HepG2 (cell line): ENCODE data around the gene CLEC18A. TPM values are rescaled to one million over a fixed set of nuclear protein-coding genes. Genes with fewer than 3 reads are reported as not detected.

ENCODE experiments used
- ATAC-seq: fragments of 200-7000 bp; cut with Tn5 transposase; 3 replicates; pipeline ENCODE4 v1.9.1; 2020; ENCODE audit warnings: mild to moderate bottlenecking, moderate library complexity
- BruUV-seq: library from RNA; stranded (reverse); fragments of 400-500 nt; replicated peaks from 2 replicates; lab custom pipeline; 2021; lab: Mats Ljungman, UMichigan
- CTCF ChIA-PET: fragments of 300-600 bp; formaldehyde crosslinking; extraction: SDS; loops from one replicate; lab custom pipeline; 2021; ENCODE audit warnings: low total read pairs, inconsistent platforms, low intra/inter-chr PET ratio; lab: Yijun Ruan, JAX
- POLR2A ChIA-PET: fragments of 350-600 bp; sonication (Branson Sonifier 250); formaldehyde crosslinking; loops from one replicate; lab custom pipeline; 2020; ENCODE audit warnings: antibody characterized with exemption, inconsistent platforms; lab: Yijun Ruan, JAX
- DNase-seq: peaks from one replicate; pipeline ENCODE4 v3.0.0-alpha.2; 2015; ENCODE audit warnings: low spot score
- FAIRE-seq: peaks from 3 replicates; lab custom pipeline; 2011; peaks lifted over from hg19 to GRCh38; lab: Jason Lieb, UNC
- H2AFZ ChIP-seq: one replicate; pipeline ENCODE4 v1.6.1; 2011; ENCODE audit warnings: low read length, inconsistent platforms
- H3K27ac ChIP-seq: fragments of 300-600 bp; 3 replicates; pipeline ENCODE4 v1.8.0; 2011; ENCODE audit warnings: mixed run types, mild to moderate bottlenecking, mixed read lengths, low read length, inconsistent platforms; ENCODE audit not compliant: insufficient read depth; ENCODE audit errors: extremely low read length
- H3K27me3 ChIP-seq, 2 experiments: fragments of 200-600 bp in 1 of 2; 2 replicates in 1 of 2; 3 replicates in 1 of 2; pipeline versions ENCODE4 v1.6.0 to v1.8.0; 2011; ENCODE audit warnings: low read length in 2 of 2, mild to moderate bottlenecking in 2 of 2, moderate library complexity in 2 of 2, inconsistent platforms in 1 of 2; ENCODE audit not compliant: insufficient read depth in 2 of 2, control insufficient read depth in 1 of 2
- H3K36me3 ChIP-seq, 2 experiments: fragments of 200-600 bp in 1 of 2; replicated peaks in 1 of 2; 2 replicates in 1 of 2; 3 replicates in 1 of 2; pipeline versions ENCODE4 v1.5.1 to v1.8.0; 2011; ENCODE audit warnings: low read length in 2 of 2, inconsistent platforms in 1 of 2; ENCODE audit not compliant: insufficient read depth in 2 of 2, control insufficient read depth in 1 of 2
- H3K4me1 ChIP-seq: 2 replicates; pipeline ENCODE4 v1.5.1; 2012; ENCODE audit warnings: low read length, inconsistent platforms; ENCODE audit not compliant: insufficient read depth
- H3K4me2 ChIP-seq: 2 replicates; pipeline ENCODE4 v1.6.0; 2011; ENCODE audit warnings: low read depth, low read length, inconsistent platforms
- H3K4me3 ChIP-seq, 3 experiments: fragments of 200-600 bp in 1 of 3; sonication (generic), shearing (Covaris generic) in 1 of 3; replicated peaks in 1 of 3; 2 replicates each; pipeline ENCODE4 v1.5.1; 2011 to 2016; ENCODE audit warnings: low read length in 3 of 3, inconsistent platforms in 2 of 3, low read depth in 2 of 3, mild to moderate bottlenecking in 2 of 3, control low read depth in 1 of 3, mixed read lengths in 1 of 3; ENCODE audit not compliant: insufficient read depth in 1 of 3
- H3K79me2 ChIP-seq: one replicate; pipeline ENCODE4 v1.6.1; 2011; ENCODE audit warnings: low read length, inconsistent platforms; ENCODE audit not compliant: insufficient read depth
- H3K9ac ChIP-seq: 2 replicates; pipeline ENCODE4 v1.6.0; 2011; ENCODE audit warnings: mild to moderate bottlenecking, low read depth, low read length, inconsistent platforms; ENCODE audit not compliant: insufficient read depth
- H3K9me3 ChIP-seq: 2 replicates; pipeline ENCODE4 v1.5.1; 2012; ENCODE audit warnings: mild to moderate bottlenecking, low read length
- H4K20me1 ChIP-seq: 2 replicates; pipeline ENCODE4 v1.6.0; 2011; ENCODE audit warnings: inconsistent platforms, mild to moderate bottlenecking, low read length, moderate library complexity; ENCODE audit not compliant: insufficient read depth
- ATAD3A ChIP-seq: sonication (generic); formaldehyde crosslinking; IDR thresholded peaks from 2 replicates; pipeline ENCODE4 v1.4.0; 2020; ENCODE audit warnings: missing genetic modification reagents
- FOSL1 ChIP-seq: sonication (generic); formaldehyde crosslinking; IDR thresholded peaks from 2 replicates; pipeline ENCODE4 v1.9.0; 2021; ENCODE audit warnings: missing genetic modification reagents, borderline replicate concordance
- FOXK2 ChIP-seq: fragments of 450-650 bp; IDR thresholded peaks from 2 replicates; pipeline ENCODE4 v1.6.1; 2016
- GATAD2A ChIP-seq: IDR thresholded peaks from 2 replicates; pipeline ENCODE4 v1.6.1; 2016
- KDM1A ChIP-seq: IDR thresholded peaks from 2 replicates; pipeline ENCODE4 v1.6.1; 2016; ENCODE audit warnings: missing compliant biosample characterization
- MEF2D ChIP-seq: sonication (generic); formaldehyde crosslinking; IDR thresholded peaks from 2 replicates; pipeline ENCODE4 v1.5.1; 2020; ENCODE audit warnings: mild to moderate bottlenecking, missing genetic modification reagents
- SKI ChIP-seq: fragments of 450-650 bp; IDR thresholded peaks from one replicate; pipeline ENCODE4 v1.6.1; 2018; ENCODE audit warnings: mild to moderate bottlenecking; ENCODE audit not compliant: partially characterized antibody
- ZFAT ChIP-seq: sonication (generic); formaldehyde crosslinking; conservative IDR thresholded peaks from 2 replicates; pipeline ENCODE4 v1.8.1; 2023; ENCODE audit warnings: missing genetic modification reagents, inconsistent platforms
- ZNF382 ChIP-seq: sonication (generic); formaldehyde crosslinking; IDR thresholded peaks from 2 replicates; pipeline ENCODE4 v1.5.0; 2020; ENCODE audit warnings: missing genetic modification reagents, mild to moderate bottlenecking, borderline replicate concordance
- ZNF44 ChIP-seq: sonication (generic); formaldehyde crosslinking; IDR thresholded peaks from 2 replicates; pipeline ENCODE4 v1.5.1; 2020; ENCODE audit warnings: mild to moderate bottlenecking, missing genetic modification reagents
- WGBS: methylation state at CpG from one replicate; pipeline ENCODE4 v1.1.6; 2017; ENCODE audit warnings: low lambda C conversion rate; 5-methylcytosine and 5-hydroxymethylcytosine counted together
- in situ Hi-C: cut with HindIII; loops from 2 replicates; pipeline ENCODE4 v1.10.0; 2017; ENCODE audit warnings: low pct_unique_long_range_greater_than_20kb; ENCODE audit not compliant: extremely low pct_ligation_motif_present
- intact Hi-C: fragments of 100-400 bp; cut with micrococcal nuclease; formaldehyde crosslinking; loops from one replicate; pipeline ENCODE4 v1.10.0; 2022; ENCODE audit not compliant: unreplicated experiment
- polyA plus RNA-seq, 8 experiments: library from polyadenylated mRNA; depleted of rRNA in 3 of 8; stranded (reverse) in 7 of 8; unstranded in 1 of 8; fragments of >200 nt; fragmentation: Illumina TruSeq in 4 of 8; extraction: Trizol in 4 of 8; gene quantifications; 2 replicates each; pipeline versions ENCODE4 v1.2.1 to v1.2.3, GENCODE V29; 2011 to 2016; ENCODE audit warnings: low read depth in 4 of 8, missing spikeins in 1 of 8, mixed read lengths in 1 of 8; ENCODE audit not compliant: insufficient read depth in 1 of 8
- total RNA-seq, 5 experiments: library from RNA; depleted of rRNA; stranded (reverse); fragments of >200 nt; fragmentation: Illumina TruSeq; extraction: Trizol; gene quantifications; 2 replicates each; pipeline ENCODE4 v1.2.3, GENCODE V29; 2016; ENCODE audit warnings: low read depth in 1 of 5
- TF ChIP-seq, protein P1 (sequence below): sonication (generic); formaldehyde crosslinking; IDR thresholded peaks from 2 replicates; pipeline ENCODE4 v1.8.1; 2023; ENCODE audit warnings: mild to moderate bottlenecking, moderate library complexity, missing genetic modification reagents
- TF ChIP-seq, protein P2 (sequence below): sonication (generic); formaldehyde crosslinking; IDR thresholded peaks from 2 replicates; pipeline ENCODE4 v1.5.0; 2020; ENCODE audit warnings: mild to moderate bottlenecking, missing genetic modification reagents
- TF ChIP-seq, protein P3 (sequence below): IDR thresholded peaks from 2 replicates; pipeline ENCODE4 v1.6.1; 2018; ENCODE audit warnings: missing genetic modification reagents, mild to moderate bottlenecking, missing compliant biosample characterization
- TF ChIP-seq, protein P4 (sequence below): sonication (generic); formaldehyde crosslinking; IDR thresholded peaks from 2 replicates; pipeline ENCODE4 v1.4.0; 2020; ENCODE audit warnings: missing genetic modification reagents

Gene CLEC18A
- total and polyA plus RNA-seq, 2 of the 13 experiments (the other 11 are each of a cell fraction or from before 2014, with no cell fraction given), result 0.22 to 0.42 TPM

DNA sequence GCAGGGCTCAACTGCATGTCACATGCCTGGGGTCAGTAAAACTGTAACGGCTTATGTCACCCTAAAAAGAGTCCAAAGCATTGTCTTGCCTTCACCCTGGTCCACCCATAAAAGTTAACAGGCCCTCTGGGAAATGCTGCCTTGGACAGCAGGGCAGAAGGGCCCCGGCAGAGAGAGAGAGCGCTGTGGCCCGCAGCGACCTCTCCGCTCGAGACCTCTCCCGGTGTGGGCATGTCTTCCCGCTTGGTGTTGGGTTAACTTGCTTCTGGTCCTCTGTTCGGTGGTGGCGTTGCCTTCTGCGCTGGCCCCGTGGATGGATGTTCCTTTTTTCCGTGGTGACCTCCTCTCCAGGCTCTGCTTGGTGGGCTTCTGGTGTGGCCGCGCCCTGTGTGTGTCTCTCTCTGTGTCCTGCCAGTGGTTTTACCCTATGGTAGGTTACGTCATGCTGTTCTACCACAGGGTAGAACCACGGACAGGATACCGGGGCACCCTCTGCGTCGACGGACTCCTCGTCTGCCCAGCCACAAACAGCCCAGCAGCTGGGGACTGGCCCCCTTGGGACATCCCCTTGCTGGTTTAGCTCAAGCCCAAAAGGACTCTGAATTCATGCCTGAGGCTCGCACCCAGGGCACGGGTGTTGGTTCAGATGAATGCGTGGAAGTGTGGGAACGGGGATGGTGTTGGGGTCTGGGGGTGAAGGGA lies 18.3 kb upstream of the CLEC18A start (continued):
- TF ChIP-seq, protein P1, sequence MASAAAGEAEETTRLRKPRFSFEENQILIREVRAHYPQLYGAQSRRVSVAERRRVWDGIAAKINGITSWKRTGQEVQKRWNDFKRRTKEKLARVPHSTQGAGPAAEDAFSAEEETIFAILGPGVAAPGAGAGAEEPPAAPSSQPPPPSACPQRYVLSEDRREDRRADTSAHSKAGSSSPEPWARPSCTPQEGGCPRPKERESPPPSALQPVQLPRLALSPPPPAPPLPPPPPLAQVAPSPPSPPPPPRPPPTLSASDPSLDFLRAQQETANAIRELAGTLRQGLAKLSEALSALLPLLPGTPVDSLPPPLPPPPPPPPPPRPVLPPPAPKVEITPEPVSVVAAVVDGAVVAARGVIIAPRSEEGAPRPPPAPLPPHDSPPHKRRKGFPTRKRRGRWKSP, result no peak
- no peak for TF ChIP-seq GATAD2A (CRISPR knock-in tag)

DNA sequence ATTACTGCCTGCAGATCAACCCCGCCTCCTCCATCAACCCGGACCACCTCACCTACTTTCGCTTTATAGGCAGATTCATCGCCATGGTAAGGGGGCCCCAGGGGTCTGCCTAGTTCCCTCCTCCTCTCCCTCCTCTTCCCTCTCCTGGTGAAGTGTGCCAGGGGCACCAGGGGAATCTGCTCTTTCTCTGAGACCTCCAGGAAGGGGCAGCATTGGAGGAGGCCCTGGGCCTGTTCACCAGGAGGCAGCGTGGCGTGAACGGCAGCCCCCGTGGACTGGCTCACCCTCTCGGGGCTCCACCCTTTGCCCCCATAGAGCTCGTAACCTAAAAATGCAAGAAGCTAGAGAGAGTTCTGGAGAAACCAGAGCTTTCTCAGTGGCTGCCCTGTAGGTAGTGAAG lies 17.1 kb upstream of the CLEC18A start:
- Histone ChIP-seq H3K36me3 (peaks cover 58 to 82% of the 10 kb centered on the region in 2 experiments), H3K4me2 (no peak overlapping the region), H3K4me3 (no peak overlapping the region), H3K9ac (no peak overlapping the region), H4K20me1 (no peaks in the 10 kb centered on the region), H3K4me1 (peaks cover 5% of the 10 kb centered on the region; the same call in 1 of the 2 replicates), H3K27ac (no peak overlapping the region), H3K79me2 (no peaks in the 10 kb centered on the region), H2AFZ (no peak overlapping the region), H3K9me3 (no peaks in the 10 kb centered on the region), H3K27me3 (no peaks in the 10 kb centered on the region)
- BruUV-seq, result no TSS peak
- in situ Hi-C loops, result no loop called here
- intact Hi-C loops, result loop anchor here (5.0 kb wide), 1 partner anchor 72 kb away; no protein-coding TSS in a partner anchor
- ChIA-PET POLR2A (no interaction called here), CTCF (no interaction called here)
- DNase-seq, result no peak
- no peak for ATAC-seq
- FAIRE-seq, result no peak
- WGBS, result 89% methylated on average over 10 of the region's 10 CpGs
- TF ChIP-seq FOXK2 (no peak), ZFAT (CRISPR knock-in tag) (no peak), FOSL1 (CRISPR knock-in tag) (no peak), KDM1A (no peak), ZNF44 (CRISPR knock-in tag) (no peak), SKI (no peak), MEF2D (no peak), ATAD3A (CRISPR knock-in tag) (no peak), ZNF382 (CRISPR knock-in tag) (no peak)
- TF ChIP-seq, protein P2, sequence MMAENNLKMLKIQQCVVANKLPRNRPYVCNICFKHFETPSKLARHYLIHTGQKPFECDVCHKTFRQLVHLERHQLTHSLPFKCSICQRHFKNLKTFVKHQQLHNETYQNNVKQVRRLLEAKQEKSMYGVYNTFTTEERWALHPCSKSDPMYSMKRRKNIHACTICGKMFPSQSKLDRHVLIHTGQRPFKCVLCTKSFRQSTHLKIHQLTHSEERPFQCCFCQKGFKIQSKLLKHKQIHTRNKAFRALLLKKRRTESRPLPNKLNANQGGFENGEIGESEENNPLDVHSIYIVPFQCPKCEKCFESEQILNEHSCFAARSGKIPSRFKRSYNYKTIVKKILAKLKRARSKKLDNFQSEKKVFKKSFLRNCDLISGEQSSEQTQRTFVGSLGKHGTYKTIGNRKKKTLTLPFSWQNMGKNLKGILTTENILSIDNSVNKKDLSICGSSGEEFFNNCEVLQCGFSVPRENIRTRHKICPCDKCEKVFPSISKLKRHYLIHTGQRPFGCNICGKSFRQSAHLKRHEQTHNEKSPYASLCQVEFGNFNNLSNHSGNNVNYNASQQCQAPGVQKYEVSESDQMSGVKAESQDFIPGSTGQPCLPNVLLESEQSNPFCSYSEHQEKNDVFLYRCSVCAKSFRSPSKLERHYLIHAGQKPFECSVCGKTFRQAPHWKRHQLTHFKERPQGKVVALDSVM (CRISPR knock-in tag), result no peak
- TF ChIP-seq, protein P3, sequence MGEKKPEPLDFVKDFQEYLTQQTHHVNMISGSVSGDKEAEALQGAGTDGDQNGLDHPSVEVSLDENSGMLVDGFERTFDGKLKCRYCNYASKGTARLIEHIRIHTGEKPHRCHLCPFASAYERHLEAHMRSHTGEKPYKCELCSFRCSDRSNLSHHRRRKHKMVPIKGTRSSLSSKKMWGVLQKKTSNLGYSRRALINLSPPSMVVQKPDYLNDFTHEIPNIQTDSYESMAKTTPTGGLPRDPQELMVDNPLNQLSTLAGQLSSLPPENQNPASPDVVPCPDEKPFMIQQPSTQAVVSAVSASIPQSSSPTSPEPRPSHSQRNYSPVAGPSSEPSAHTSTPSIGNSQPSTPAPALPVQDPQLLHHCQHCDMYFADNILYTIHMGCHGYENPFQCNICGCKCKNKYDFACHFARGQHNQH (CRISPR knock-in tag), result no peak
- TF ChIP-seq, protein P4, sequence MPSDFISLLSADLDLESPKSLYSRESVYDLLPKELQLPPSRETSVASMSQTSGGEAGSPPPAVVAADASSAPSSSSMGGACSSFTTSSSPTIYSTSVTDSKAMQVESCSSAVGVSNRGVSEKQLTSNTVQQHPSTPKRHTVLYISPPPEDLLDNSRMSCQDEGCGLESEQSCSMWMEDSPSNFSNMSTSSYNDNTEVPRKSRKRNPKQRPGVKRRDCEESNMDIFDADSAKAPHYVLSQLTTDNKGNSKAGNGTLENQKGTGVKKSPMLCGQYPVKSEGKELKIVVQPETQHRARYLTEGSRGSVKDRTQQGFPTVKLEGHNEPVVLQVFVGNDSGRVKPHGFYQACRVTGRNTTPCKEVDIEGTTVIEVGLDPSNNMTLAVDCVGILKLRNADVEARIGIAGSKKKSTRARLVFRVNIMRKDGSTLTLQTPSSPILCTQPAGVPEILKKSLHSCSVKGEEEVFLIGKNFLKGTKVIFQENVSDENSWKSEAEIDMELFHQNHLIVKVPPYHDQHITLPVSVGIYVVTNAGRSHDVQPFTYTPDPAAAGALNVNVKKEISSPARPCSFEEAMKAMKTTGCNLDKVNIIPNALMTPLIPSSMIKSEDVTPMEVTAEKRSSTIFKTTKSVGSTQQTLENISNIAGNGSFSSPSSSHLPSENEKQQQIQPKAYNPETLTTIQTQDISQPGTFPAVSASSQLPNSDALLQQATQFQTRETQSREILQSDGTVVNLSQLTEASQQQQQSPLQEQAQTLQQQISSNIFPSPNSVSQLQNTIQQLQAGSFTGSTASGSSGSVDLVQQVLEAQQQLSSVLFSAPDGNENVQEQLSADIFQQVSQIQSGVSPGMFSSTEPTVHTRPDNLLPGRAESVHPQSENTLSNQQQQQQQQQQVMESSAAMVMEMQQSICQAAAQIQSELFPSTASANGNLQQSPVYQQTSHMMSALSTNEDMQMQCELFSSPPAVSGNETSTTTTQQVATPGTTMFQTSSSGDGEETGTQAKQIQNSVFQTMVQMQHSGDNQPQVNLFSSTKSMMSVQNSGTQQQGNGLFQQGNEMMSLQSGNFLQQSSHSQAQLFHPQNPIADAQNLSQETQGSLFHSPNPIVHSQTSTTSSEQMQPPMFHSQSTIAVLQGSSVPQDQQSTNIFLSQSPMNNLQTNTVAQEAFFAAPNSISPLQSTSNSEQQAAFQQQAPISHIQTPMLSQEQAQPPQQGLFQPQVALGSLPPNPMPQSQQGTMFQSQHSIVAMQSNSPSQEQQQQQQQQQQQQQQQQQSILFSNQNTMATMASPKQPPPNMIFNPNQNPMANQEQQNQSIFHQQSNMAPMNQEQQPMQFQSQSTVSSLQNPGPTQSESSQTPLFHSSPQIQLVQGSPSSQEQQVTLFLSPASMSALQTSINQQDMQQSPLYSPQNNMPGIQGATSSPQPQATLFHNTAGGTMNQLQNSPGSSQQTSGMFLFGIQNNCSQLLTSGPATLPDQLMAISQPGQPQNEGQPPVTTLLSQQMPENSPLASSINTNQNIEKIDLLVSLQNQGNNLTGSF (CRISPR knock-in tag), result no peak
